CD1c-positive myeloid dendritic cell (primary cell): ENCODE results near the gene PHF10.
A peak's percentile ranks its signal among the peaks of the same experiment; 100 is the strongest.

Experiments used
- DNase-seq: peaks from one replicate; pipeline ENCODE4 v3.0.0-alpha.2; 2016; ENCODE audit errors: extremely low spot score

Gene PHF10

DNA sequence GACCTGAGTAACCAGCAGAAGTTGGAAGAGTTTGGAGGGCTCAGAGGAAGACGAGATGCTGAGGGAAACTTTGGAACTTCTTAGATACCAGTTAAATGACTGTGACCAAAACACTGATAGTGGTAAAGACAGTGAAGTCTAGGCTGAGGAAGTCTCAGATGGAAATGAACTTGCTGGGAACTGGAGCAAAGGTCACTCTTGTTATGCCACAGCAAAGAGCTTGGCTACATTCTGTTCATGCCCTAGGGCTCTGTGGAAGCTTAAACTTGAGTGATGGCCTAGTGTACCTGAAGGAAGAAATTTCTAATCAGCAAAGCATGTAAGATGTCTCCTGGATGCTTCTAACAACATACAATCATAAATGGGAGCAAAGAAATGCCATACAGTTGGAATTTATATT, 47.2 kb downstream of the PHF10 start:
- DNase-seq, result no peak

DNA sequence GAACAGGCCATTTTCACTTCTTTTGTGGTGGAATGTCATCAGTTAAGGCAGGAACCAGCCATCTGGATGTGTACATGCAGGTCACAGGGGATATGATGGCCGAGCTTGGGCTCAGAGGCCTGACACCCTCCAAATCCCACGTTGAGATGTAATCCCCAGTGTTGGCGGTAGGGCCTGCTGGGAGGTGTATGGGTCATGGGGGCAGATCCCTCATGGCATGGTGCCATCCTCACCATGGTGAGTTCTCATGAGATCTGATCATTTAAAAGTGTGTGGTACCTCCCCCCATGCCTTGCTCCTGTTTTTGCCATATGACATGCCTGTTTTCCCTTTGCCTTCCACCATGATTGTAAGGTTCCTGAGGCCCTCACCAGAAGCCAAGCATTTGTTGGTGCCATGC, 49.3 kb downstream of the PHF10 start:
- no peak for DNase-seq

DNA sequence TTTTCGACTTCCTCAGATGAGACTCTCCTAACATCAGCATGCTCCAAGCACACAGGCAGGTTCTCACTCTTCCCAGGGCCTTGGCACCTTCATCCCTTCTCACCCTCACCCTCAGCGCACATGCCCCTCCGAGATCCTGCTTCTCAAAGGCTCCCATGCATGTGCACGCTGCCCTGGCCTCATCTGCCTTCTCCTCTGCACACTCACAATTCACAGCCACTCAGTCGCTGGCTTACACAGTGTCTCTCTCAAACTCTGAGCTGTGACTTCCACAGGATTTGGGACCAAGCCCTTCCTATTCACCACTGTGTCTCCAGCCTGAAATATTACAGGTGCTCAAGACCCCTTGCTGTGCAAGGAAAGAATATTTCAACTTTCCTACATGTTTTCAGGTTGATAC, 52.7 kb downstream of the PHF10 start:
- no peak for DNase-seq

DNA sequence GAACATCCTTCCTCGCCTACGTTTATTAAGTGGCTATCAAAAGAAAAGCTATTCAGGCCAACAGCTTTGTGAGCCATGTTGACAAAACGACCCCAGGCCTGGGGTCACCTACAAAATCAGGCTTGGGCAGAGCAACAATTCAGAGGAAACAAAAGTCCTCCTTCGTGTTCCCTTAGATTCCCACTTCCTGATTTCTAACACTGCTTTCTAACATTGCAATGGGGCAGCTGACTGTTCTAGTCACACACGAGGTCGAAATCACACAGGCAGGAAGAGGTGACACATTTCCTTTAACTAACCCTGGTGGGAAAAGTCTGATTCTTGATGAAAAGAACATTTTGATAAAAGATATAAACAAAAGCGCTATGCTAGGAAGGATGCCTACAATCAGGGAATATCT, 54.4 kb downstream of the PHF10 start:
- peak; percentile 44 for DNase-seq

DNA sequence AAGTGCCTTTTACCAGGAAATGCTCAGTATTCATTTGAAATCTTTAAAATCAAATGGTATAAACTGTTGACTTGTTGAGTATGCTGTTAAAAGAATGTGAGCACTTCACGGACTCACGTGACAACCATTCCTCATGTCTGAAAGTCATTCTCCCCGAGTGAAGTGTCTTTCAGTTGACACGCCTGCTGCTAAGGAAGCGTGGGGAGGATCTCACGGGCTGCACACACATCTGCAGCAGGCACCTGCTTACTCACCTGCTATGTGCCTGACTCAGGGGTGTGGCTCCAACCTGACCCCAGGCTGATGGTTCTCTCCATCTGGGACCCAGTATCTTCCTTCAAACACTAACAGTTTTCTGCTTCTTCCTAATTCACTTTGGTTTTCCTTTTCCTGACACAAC, 55.2 kb downstream of the PHF10 start:
- no peak for DNase-seq

DNA sequence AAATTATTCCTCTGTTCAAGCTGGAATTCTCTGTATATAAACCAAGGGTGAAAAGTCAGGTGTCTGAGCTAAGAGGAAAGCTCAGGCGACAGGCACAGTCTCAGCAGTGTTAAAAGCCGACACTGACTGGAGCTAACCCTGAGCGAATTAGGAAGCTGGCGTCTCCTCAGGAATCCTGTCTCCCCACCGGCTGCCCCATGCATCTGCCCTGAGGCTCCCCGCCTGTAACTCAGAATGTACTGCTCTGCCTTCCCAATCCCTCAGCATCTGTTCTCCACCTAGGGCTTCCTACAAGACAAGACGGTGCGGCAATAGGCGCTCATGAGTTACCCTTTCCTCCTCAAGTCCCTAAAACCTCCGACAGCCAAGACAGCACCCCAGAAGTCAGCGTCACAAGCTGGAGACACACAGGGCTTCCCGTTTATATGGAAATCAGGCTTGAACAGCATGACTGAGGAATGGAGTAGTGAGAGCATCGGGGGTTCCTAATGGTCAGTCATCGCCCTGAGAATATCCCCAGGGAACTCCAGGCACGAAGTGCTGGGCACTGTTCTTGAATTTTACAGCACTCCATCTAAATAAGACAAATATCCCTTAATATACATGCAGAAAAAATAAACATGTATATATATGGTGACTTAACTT, 56.0 kb downstream of the PHF10 start:
- no peak for DNase-seq

DNA sequence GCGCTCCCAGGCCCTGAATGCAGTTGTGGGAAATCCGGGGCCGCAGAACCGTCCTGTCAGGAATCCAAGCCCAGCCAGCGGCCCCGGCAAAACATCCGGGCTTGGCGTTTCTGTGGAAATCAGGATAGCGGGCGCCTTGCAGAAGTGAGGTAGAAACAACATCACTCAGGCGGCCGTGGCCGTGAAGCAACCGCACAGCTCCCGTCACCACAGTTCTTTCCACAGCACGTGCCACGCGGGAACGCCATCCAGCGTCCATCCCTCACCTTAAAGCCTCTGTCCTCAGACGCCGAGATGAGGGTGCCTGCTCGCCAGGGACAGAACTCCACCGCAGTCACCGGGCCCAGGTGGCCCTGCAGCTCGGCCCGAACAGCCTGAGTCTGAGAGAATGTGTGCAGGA, 56.6 kb downstream of the PHF10 start:
- no peak for DNase-seq

DNA sequence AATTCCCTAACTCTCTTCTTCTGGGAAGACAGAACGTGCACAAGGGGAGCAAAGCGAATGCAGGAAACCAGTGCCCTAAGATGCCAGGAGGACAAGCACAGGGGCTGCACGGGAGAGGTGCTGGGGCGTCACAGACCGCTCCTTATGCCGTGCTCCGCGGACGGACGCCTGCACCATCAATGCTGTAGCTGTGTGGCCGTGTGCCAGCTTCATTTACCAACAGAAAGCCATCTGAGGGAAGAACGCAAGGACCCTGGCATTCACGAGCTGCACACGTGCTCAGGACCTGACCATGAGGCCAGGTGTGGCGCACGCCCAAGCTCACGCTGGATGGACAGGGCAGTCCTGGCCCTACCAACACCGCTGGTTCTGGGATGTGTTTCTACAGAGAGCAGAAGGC, 57.9 kb downstream of the PHF10 start:
- no peak for DNase-seq

DNA sequence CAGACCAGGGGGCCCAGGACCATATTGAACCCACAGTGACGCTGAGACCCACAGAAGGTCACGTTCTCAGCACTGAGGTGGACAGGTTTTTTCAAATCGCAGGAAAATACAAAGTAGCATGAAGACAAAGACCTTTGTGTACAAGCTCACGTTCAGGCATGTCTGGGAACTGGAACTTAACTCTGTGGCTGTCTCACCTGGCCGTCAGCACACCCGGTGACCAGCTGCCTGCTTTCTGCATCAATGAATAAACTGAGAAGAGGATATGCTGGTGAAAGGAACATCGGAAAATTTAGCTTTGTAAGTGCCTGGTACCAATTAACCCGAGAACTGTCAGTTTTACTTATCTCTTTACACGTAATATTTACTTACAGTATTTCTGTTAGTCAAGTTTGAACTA, 59.0 kb downstream of the PHF10 start:
- DNase-seq, result no peak

DNA sequence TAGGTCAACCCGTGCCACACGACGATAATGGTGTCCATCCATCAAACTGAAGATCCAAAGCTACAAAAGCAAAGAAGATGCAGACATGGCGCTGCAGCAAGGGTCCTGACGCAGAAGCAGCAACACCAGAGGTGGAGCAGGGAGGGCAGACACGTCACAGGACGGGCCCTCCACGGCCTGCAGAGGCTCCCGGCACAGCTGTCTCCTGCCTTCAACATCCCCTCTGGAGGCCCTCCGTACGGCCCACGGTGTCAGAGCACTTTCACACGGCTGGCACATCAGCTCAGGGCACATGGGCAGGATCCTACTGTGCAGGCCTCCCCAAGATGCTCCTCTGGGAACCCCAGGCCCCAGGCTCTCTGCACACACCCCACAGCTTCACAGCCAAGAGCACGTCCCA, 60.1 kb downstream of the PHF10 start:
- DNase-seq, result no peak

DNA sequence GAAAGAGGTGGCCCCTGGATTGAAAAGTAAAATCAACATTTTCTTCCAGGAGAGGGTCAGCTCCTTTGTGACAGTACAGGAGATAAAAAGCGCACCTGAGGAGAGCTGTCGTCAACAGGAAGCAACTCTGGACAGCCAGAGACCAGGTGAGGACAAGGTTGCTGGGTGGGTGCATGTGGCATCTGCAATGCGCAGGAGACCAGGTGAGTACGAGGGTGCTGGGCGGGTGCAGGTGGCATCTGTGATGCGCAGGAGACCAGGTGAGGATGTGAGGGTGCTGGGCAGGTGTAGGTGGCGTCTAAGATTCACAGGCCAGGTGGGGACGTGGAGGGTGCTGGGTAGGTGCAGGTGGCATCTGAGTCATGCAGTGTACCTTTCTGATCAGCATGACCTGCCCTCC, 60.8 kb downstream of the PHF10 start:
- no peak for DNase-seq

DNA sequence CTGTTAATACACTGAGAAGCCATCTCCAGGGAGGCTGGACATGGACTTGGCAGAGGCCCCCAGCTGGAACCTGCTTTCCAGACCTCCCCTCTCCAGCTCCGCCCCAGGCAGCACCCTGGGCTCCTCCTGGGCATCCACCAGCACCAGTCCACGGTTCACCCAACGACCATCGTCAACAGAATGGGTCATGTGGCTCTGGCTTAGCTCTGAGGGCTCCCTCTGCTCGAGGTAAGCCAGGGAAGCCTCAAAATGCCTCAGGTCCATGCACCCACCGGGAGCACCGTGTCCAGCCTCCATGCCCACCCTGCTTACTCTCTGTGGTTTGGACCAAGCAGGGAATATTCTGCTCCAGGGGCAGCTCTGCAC, 62.9 kb downstream of the PHF10 start:
- no peak for DNase-seq

DNA sequence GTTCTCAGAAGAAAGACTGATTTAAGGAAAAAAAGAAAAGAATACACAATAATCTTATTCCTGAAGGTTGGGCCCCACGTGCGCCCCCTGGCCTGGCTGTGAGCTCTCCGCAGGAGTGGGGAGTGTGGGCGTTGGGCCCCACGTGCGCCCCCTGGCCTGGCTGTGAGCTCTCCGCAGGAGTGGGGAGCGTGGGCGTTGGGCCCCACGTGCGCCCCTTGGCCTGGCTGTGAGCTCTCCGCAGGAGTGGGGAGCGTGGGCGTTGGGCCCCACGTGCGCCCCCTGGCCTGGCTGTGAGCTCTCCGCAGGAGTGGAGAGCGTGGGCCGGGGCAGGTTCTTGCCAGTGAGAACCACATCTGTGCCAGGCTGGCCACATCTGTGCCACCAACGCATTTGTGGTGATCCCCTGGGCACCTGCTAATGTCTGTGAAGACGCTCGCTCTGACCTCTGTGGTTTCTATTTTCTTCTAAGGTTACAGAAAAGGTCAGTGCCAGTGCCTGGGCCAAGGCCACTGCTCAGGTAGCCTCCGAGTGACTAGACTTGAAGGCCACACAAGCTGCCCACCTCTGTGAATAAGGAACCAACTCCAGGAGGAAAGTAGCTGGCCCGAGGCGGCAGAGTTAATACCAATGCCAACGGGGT, 63.4 kb downstream of the PHF10 start:
- DNase-seq, result no peak

DNA sequence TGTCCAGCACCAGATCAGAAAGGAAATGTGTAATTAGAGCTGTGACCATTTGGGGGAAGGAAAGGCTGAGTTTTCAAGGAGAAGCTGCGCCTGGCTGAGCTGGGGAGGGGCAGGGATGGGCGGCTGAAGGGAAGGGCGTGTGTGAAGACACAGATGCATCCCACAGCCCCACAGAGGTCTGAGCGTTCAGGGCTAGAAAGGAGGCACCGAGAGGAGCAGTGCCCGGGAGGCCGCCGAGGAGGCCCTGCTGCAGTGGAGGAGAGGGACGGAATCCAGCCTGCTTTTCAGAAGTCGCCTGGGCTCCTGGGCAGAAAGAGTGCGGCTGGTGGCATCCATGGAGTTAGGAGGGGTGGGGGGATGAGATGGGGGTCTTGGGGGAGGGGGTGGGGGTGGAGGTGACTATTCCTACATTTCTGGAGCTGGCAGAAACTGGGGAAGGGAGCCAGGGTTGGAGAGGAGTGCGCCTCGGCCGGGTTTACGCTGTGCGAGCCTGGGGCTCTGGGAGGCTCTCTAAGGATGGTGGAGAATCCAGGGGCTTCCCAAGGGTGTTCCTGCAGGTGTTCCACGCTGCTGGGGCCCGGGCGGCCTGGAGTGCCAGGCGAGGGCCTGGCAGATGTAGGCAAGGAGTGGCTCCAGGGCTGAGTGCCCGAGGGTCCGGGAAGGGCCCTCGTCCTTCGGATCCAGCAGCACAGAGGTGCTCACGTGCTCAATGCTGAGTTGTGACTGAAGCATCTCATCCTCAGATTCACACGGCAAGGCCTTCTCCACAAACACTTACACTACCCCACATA, 64.3 kb downstream of the PHF10 start:
- no peak for DNase-seq

DNA sequence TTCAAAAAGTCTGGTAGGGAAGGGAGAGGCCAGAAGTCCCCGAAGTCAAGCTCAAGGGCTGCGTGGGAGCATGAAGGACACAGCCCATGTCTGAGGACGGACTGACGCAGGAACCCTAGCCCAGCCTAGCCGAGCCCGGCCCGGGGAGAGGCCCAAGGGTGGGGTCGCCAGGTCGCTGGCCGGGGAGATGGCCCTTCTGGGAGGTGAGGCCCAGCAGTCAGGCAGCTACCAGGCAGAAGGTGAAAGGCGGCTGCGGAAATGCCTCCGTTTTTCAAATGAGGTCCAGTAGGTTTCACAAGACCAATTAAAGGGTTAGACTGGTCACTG, 67.1 kb downstream of the PHF10 start:
- DNase-seq, result no peak

DNA sequence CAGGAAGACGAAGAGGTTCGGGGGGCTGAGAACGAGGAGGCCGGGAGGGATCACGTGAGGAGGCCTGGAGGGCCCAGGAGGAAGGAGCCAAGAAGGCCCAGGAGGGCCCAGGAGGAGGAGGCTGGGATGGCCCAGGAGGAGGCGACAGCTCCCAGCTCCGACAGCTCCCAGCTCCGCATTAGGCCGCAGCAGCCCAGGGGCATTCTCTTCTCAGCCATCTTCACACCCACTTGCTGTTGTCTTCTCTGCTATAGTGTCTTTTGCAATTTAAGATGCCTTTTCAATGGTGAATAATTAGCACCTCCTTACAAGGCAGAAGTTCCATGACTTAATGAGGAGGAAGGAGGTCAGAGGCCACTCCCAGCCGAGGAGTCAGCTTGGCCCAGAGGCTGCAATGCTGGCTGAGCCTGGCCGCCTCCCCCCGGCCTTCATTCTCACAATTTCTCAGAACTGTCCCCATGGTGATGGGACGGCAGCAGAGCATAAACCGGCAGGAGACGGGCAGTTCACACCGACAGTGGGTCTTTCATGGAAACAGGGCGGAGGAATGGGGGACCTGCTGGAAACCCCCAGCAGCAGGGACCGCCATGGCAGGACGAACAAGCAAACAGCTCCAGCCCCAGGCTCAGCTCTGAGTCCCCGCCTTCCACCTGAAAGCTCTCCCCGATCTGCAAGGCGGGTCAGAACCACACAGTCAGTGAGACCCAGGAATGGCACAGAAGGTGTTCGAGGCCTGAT, 67.6 kb downstream of the PHF10 start:
- DNase-seq, result no peak

DNA sequence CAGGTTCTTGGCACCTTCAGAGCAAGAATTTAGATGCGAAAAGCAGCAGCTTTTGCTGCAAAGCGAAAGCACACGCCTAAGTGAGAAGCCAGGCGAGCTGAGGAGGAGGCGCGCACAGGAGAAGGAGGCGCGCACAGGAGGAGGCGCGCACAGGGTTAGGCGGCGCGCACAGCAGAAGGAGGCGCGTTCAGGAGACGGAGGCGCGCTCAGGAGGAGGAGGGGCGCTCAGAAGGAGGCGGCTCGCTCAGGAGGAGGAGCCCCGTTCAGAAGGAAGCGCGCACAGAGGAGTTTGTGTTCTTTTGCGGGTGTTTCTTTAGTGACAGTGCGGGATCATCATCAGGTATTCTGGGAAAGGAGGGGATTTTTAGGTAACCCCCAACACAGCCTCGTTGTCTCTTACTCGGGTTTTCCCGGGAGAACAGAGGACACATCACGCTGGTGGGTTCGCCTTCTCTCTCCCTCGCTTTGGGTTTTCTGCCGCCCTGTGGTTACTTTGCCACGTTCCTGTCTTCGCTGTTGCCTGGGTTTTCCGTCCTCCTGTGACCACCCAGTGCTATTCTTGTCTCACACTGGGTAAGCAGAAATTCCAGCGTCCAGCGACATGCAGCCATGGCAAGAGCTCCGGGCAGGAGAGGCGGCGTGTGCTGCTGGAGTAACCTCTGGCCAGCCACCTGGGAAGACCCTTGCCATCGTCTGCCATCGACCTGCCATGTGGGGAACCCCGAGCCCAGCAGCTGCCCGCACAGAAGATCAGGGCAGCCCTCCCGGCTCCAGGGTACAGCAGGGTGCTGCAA, 69.5 kb downstream of the PHF10 start:
- DNase-seq, result no peak
